ENCODE measurements around the gene HIC2.
"Not testable (repeated sequence)": the region's sequence is repeated elsewhere in the genome, so short reads cannot be mapped to it uniquely, and the experiment has no call there.

The HIC2 gene

DNA sequence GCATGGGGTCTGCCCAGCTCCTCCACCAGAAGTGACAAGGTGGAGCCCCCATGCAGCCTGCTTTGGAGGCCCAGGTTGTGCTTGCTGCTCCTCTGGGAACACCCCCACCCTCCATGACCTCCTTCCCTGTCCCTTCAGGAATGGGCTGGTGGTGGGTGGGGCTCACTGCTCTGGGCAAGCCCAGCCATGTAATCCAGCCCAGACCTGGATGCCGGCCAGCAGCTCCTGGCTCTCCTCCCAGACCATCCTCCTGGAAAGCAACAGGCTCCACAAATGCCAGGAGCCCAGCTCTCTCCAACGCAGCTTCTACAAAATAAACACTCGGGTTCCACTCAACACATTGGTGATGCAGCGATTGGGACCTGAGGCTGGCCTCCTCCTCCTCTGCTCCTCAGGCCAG is 80.8 kb downstream of the HIC2 start:
- not testable (repeated sequence) for DNase-seq

DNA sequence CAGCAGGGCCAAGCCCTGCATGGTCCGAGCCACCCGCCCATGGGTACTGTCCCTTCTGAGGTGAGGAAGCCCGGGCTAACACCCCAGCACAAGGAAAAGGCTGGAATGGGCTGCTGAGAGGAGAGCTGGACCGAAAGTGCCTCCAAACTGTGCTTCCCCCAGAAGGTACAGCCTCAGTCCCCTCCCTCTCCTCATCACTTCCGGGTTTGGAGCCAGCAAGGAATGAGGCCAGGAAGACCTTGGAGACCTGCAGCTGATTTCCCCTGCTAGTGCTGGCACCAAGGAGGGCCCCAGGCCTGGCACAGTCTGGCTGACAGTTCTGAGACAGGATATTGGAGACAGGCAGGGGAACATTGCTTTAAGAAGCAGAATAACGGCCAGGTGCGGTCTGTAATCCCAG is 81.3 kb downstream of the HIC2 start:
- DNase-seq = not testable (repeated sequence)

DNA sequence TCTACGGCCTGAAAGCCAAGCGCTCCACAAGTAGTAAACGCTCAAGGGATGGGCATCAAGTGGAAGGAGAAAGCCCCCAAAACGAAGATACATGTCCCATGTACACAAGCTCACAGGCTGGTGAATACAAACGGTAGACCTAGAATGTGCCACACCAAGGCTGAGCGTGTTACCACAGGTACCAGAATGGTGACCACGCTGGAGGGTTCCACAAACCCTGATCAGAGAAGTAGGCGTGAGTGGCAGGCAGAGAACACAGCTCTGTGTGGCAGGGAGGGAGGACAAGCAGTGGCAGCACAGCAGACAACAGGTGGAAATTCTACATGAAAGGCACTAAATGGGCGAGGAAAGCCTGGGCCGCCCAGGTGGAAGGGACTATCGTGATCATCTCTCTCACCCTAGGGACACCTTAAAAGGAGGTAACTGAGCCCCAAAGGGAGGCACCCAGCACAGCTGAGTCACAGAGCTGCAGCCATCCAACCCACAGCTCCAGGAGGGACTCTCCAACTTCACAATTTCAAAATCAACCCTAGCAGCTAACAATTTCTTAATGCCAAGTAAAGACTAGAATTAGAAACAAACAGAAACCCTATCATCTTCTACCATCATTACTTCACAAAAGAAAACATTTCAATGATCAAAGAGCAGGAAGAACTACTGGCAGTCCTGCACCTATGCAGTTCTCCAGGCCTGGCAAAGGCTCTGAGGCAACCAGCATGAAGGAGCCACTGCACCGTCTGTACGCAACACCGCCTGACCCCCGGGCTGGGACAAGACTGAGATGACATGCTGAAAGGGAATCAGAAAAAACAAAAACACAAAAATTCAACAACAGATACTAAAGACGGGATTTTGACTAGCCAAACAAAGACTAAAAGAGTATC is 82.7 kb downstream of the HIC2 start:
- not testable (repeated sequence) for DNase-seq

Measured in NCI-H774 (cell line).